Heart left ventricle (tissue), 16 donors: Measurements from ENCODE around the gene LATS1. TPM values are rescaled to one million over a fixed set of nuclear protein-coding genes. Genes with fewer than 3 reads are reported as not detected.
"Not testable (repeated sequence)": the region's sequence is repeated elsewhere in the genome, so short reads cannot be mapped to it uniquely, and the experiment has no call there.

Experiments
- ATAC-seq, 4 donors: fragments of 200-7000 bp; cut with Tn5 transposase; one replicate each; pipeline ENCODE4 v1.9.1; 2020 to 2022; ENCODE audit warnings: moderate library complexity in 4 of 4, mild to moderate bottlenecking in 3 of 4, moderate number of reproducible peaks in 1 of 4
- DNase-seq, 5 donors: peaks; one replicate each; pipeline ENCODE4 v3.0.0-alpha.2; 2020
- H3K27ac ChIP-seq, 12 donors: fragments of 200-600 bp; sonication (generic) in 4 of 12; one replicate each; pipeline versions ENCODE4 v1.5.0 to v1.8.0; 2016 to 2022; ENCODE audit warnings: mild to moderate bottlenecking in 2 of 12
- H3K27me3 ChIP-seq, 9 donors: fragments of 200-600 bp; sonication (generic) in 2 of 9; one replicate each; pipeline versions ENCODE4 v1.5.1 to v1.8.0; 2016 to 2022; ENCODE audit warnings: mild to moderate bottlenecking in 3 of 9
- H3K36me3 ChIP-seq, 9 donors: fragments of 200-600 bp; sonication (generic) in 2 of 9; one replicate each; pipeline versions ENCODE4 v1.5.0 to v1.8.0; 2018 to 2022; ENCODE audit warnings: mild to moderate bottlenecking in 2 of 9
- H3K4me1 ChIP-seq, 12 donors: fragments of 200-600 bp; sonication (generic) in 4 of 12; one replicate each; pipeline versions ENCODE4 v1.5.0 to v1.8.0; 2016 to 2022; ENCODE audit warnings: mild to moderate bottlenecking in 3 of 12
- H3K4me3 ChIP-seq, 12 donors: fragments of 200-600 bp; sonication (generic) in 4 of 12; one replicate each; pipeline versions ENCODE4 v1.5.0 to v1.8.0; 2017 to 2022; ENCODE audit warnings: mild to moderate bottlenecking in 9 of 12, moderate library complexity in 4 of 12
- H3K9me3 ChIP-seq, 12 donors: fragments of 200-600 bp; sonication (generic) in 4 of 12; one replicate each; pipeline versions ENCODE4 v1.5.0 to v1.8.0; 2016 to 2022; ENCODE audit warnings: mild to moderate bottlenecking in 1 of 12
- POLR2A ChIP-seq, 2 donors: fragments of 450-650 bp; IDR thresholded peaks; one replicate each; pipeline ENCODE4 v1.6.1; 2017; ENCODE audit warnings: antibody characterized with exemption in 2 of 2, mild to moderate bottlenecking in 2 of 2, moderate library complexity in 2 of 2
- WGBS, 4 donors: extraction: QIAGEN DNeasy Blood & Tissue Kit in 2 of 4; methylation state at CpG; one replicate each; pipeline versions ENCODE4 v1.1.5 to v1.1.7; 2013 to 2018; 5-methylcytosine and 5-hydroxymethylcytosine counted together
- intact Hi-C, 10 donors: fragments of 100-400 bp; cut with DNase I; formaldehyde crosslinking; loops; one replicate each; pipeline versions ENCODE4 v1.11.1 to v1.14.2; 2022
- polyA plus RNA-seq, 2 donors: library from polyadenylated mRNA; stranded (reverse); fragments of 200-250 nt; gene quantifications; one replicate each; pipeline ENCODE4 v1.2.3, GENCODE V29; 2013
- total RNA-seq, 9 donors: library from RNA; depleted of rRNA in 2 of 9; stranded (reverse); fragments of >200 nt in 2 of 9; fragmentation: NEBNext Ultra II Directional in 3 of 9; extraction: Animal tissue kit (Norgen Biotek cat#: 25700) in 3 of 9; gene quantifications; one replicate each; pipeline versions ENCODE4 v1.1.0 to v1.2.4, GENCODE V29; 2016 to 2023
- TF ChIP-seq, protein P1 (sequence below), 12 donors: fragments of 200-600 bp; sonication (generic) in 4 of 12; IDR thresholded peaks; one replicate each; pipeline versions ENCODE4 v1.5.0 to v1.8.0; 2018 to 2022; ENCODE audit warnings: antibody characterized with exemption in 12 of 12, mild to moderate bottlenecking in 5 of 12
- donor health status: ischemic (EF 13 %, LVEDD 7.1; RV severe dilation, severe dysfunction).
- donor health status: healthy with polysubstance abuse.
- donor health status: DM: no; HTN: yes; CAD: no.
- donor health status: DM: no; HTN: no; CAD: no.
- donor health status: ischemic (EF 25% LVEDD 6.9; RV normal size, moderate dysfunction).
- donor health status: ischemic (EF 25% LVEDD 5.7; RV mildly dilated, moderate dysfunction).
- donor health status: healthy.
- donor health status: DM: yes; HTN: yes; CAD: no.
- donor health status: ischemic (EF 35%, LVEDD 5.7; RV mildly dilated, moderate dysfunction).
- donor health status: nonischemic (EF 11% LVEDD 7.7; RV severe dilation, severe dysfunction).
- donor health status: DM: yes; HTN: yes; CAD: no.
- donor health status: PGD.
- donor health status: ischemic (EF 29% LVEDD 5.4; RV normal size, mild dysfunction).
- donor health status: nonischemic (EF 23%, LVEDD 6.1; RV moderate dilation, normal function).

LATS1 gene
- total and polyA plus RNA-seq, 11 donors = 5.3 to 18.5 (median 10.4) TPM

DNA sequence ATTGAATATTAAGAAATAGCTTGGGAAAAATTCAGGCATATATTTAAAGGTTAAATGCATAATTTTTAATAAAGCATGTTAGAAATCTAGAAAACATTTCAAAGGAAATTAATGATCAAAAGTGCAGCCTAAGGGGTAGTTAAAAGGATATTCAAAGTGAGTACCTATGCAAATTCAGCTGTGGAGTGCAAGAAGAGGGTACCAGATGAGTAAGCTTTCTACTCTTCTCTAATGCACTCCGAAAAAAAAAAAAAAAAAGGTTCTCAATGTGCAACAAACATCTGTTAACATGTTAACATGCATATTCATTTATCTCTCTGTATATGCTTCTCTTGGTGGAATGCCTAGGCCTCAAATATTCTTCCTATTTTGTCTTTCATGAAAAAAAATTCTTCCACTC lies 37.4 kb downstream of the LATS1 start:
- 54 to 87% (median 69%) methylated on average over 1 of the region's 1 CpG for WGBS, 4 donors
- peak overlapping the region in 2 of 12 donors; percentile 11 to 30 for H3K27ac ChIP-seq

DNA sequence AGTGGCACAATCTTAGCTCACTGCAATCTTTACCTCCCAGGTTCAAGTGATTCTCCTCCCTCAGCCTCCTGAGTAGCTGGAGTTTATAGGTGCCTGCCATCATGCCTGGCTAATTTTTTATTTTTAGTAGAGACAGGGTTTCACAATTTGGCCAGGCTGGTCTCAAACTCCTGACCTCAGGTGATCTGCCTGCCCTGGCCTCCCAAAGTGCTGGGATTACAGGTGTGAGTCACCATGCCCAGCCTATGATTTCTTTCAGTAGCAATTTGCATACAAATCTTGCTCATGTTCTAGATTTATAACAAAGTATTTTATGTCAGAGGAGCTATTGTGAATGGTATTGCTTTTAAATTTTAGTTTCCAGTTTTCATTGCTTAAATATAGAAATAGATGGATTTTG lies 45.6 kb downstream of the LATS1 start:
- ATAC-seq, H3K27ac ChIP-seq, H3K4me1 ChIP-seq, DNase-seq, H3K9me3 ChIP-seq, H3K27me3 ChIP-seq, intact Hi-C loops, H3K4me3 ChIP-seq: not testable (repeated sequence)
- peaks cover 0 to 99% (median 90%) of the 10 kb centered on the region in 9 donors for H3K36me3 ChIP-seq

More for the DNA sequence above, 37.4 kb downstream of the LATS1 start:
- ATAC-seq (no peak), DNase-seq (no peak)
- H3K9me3 ChIP-seq = no peaks in the 10 kb centered on the region
- H3K4me1 ChIP-seq = peaks cover 0 to 20% (median 6%) of the 10 kb centered on the region in 12 donors
- no peaks in the 10 kb centered on the region for H3K27me3 ChIP-seq
- H3K4me3 ChIP-seq = no peak overlapping the region
- TF ChIP-seq, protein P1, sequence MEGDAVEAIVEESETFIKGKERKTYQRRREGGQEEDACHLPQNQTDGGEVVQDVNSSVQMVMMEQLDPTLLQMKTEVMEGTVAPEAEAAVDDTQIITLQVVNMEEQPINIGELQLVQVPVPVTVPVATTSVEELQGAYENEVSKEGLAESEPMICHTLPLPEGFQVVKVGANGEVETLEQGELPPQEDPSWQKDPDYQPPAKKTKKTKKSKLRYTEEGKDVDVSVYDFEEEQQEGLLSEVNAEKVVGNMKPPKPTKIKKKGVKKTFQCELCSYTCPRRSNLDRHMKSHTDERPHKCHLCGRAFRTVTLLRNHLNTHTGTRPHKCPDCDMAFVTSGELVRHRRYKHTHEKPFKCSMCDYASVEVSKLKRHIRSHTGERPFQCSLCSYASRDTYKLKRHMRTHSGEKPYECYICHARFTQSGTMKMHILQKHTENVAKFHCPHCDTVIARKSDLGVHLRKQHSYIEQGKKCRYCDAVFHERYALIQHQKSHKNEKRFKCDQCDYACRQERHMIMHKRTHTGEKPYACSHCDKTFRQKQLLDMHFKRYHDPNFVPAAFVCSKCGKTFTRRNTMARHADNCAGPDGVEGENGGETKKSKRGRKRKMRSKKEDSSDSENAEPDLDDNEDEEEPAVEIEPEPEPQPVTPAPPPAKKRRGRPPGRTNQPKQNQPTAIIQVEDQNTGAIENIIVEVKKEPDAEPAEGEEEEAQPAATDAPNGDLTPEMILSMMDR (IDR thresholded peaks at IDR 0.05) = no peak
- no peak for TF ChIP-seq POLR2A (IDR thresholded peaks at IDR 0.05)
- intact Hi-C loops = no loop called here
- H3K36me3 ChIP-seq = peaks cover 0 to 83% (median 72%) of the 10 kb centered on the region in 9 donors

- Histone ChIP-seq H3K4me3 (no peak overlapping the region), H3K36me3 (peaks cover 0 to 84% (median 61%) of the 10 kb centered on the region in 9 donors), H3K27ac (no peak overlapping the region), H3K27me3 (no peaks in the 10 kb centered on the region), H3K4me1 (no peaks in the 10 kb centered on the region), H3K9me3 (no peaks in the 10 kb centered on the region)
- intact Hi-C loops = no loop called here
- no peak for DNase-seq
- TF ChIP-seq POLR2A (IDR thresholded peaks at IDR 0.05) = no peak
- TF ChIP-seq, protein P1 (IDR thresholded peaks at IDR 0.05) = no peak
- ATAC-seq = no peak
- WGBS, 4 donors = 93 to 97% (median 95%) methylated on average over 4 of the region's 4 CpGs
These were observed 57.9 kb downstream of the LATS1 start for GRCh38 chr6:149660028-149660427.

- no peaks in the 10 kb centered on the region for H3K27me3 ChIP-seq
- ATAC-seq = no peak
- H3K4me1 ChIP-seq = no peaks in the 10 kb centered on the region
- TF ChIP-seq, protein P1 (IDR thresholded peaks at IDR 0.05) = no peak
- TF ChIP-seq POLR2A (IDR thresholded peaks at IDR 0.05) = no peak
- H3K4me3 ChIP-seq = no peak overlapping the region
- H3K9me3 ChIP-seq = no peaks in the 10 kb centered on the region
- H3K27ac ChIP-seq = no peak overlapping the region
- intact Hi-C loops = no loop called here
- DNase-seq = no peak
- 93 to 98% (median 96%) methylated on average over 5 of the region's 5 CpGs for WGBS, 4 donors
- H3K36me3 ChIP-seq = peaks cover 0 to 58% (median 35%) of the 10 kb centered on the region in 9 donors
These were observed 60.5 kb downstream of the LATS1 start for GRCh38 chr6:149657441-149657840.

DNA sequence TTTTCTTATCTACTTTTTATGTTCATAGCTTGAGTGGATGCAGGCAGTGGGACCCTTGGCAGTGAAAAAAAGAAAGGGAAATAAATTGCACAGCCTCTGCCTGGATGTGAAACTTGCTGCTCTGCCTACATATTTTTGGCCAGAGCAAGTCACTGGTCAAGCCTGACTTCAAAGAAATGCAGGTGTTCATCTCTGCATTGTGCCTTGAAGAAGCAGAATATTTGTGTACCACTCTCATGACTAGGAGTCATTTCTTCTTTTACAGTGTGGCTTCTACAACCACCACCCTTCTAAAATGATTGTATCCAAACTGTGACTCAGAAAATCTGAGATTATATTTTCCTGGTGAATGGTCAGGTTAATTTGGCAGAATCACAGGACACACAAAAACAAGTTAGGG lies 66.8 kb downstream of the LATS1 start:
- Histone ChIP-seq H3K36me3 (peaks cover 0 to 2% (median 0%) of the 10 kb centered on the region in 9 donors), H3K4me1 (peaks cover 0 to 23% (median 16%) of the 10 kb centered on the region in 12 donors), H3K9me3 (no peaks in the 10 kb centered on the region), H3K4me3 (no peak overlapping the region), H3K27me3 (no peaks in the 10 kb centered on the region), H3K27ac (no peak overlapping the region)
- intact Hi-C loops = no loop called here
- no peak for ATAC-seq
- TF ChIP-seq, protein P1 (IDR thresholded peaks at IDR 0.05) = no peak
- no peak for TF ChIP-seq POLR2A (IDR thresholded peaks at IDR 0.05)
- no peak for DNase-seq
